SK-N-SH (cell line): ENCODE results near the gene ADAMTS2.

ENCODE experiments used
- EP300 ChIP-seq, 2 experiments: IDR thresholded peaks; 2 replicates each; pipeline versions ENCODE4 v1.4.0 to v1.6.1; 2012; ENCODE audit warnings: borderline replicate concordance in 1 of 2, low read depth in 1 of 2, low read length in 1 of 2
- FOXJ3 ChIP-seq: sonication (generic); formaldehyde crosslinking; IDR thresholded peaks from 2 replicates; pipeline ENCODE4 v1.5.1; 2020; ENCODE audit warnings: mild to moderate bottlenecking, missing genetic modification reagents
- MEF2A ChIP-seq: IDR thresholded peaks from 2 replicates; pipeline ENCODE4 v1.4.0; 2012; ENCODE audit warnings: low read depth, borderline replicate concordance
- TF ChIP-seq, protein P1 (sequence below): fragments of 200-600 bp; sonication (generic); IDR thresholded peaks from 2 replicates; pipeline ENCODE4 v1.6.1; 2017; ENCODE audit warnings: antibody characterized with exemption, mild to moderate bottlenecking, moderate library complexity

DNA sequence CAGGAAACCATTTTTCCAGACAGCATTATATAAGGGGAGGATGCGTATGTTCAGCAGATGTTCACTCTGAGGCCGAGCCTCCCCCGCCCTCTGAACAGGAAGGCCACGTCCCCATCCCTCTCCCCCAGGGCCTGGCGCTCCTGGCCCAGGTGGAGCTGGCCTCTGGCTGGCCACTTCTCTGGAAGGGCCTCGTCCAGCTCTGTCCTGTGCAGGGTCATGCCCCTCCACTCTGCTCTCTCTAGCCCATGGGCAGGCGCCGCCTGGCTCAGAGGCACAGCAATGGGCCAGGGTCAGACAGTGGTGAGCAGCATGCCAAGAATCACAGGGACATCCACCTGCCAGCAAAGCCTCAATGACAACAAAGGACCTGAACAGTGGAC, 34.2 kb downstream of the ADAMTS2 start:
- TF ChIP-seq FOXJ3 = no peak
- TF ChIP-seq EP300 (IDR thresholded peaks at IDR 0.05; ENCODE audit: borderline replicate concordance in 1 of 2, low read depth in 1 of 2, low read length in 1 of 2) = peak in 1 of 2 experiments; percentile 61; a peak in 1 of 4 replicates
- TF ChIP-seq, protein P1, sequence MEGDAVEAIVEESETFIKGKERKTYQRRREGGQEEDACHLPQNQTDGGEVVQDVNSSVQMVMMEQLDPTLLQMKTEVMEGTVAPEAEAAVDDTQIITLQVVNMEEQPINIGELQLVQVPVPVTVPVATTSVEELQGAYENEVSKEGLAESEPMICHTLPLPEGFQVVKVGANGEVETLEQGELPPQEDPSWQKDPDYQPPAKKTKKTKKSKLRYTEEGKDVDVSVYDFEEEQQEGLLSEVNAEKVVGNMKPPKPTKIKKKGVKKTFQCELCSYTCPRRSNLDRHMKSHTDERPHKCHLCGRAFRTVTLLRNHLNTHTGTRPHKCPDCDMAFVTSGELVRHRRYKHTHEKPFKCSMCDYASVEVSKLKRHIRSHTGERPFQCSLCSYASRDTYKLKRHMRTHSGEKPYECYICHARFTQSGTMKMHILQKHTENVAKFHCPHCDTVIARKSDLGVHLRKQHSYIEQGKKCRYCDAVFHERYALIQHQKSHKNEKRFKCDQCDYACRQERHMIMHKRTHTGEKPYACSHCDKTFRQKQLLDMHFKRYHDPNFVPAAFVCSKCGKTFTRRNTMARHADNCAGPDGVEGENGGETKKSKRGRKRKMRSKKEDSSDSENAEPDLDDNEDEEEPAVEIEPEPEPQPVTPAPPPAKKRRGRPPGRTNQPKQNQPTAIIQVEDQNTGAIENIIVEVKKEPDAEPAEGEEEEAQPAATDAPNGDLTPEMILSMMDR = no peak
- TF ChIP-seq MEF2A = no peak
